Liver (tissue), 9 donors: ENCODE measurements around the gene MIB1. TPM values are rescaled to one million over a fixed set of nuclear protein-coding genes. Genes with fewer than 3 reads are reported as not detected.

Experiments used
- DNase-seq: peaks from one replicate; pipeline ENCODE4 v3.0.0-alpha.2; 2017; ENCODE audit warnings: low spot score
- H3K27ac ChIP-seq, 2 donors: one replicate each; pipeline ENCODE4 v1.7.0; 2013; ENCODE audit warnings: inconsistent platforms in 2 of 2, low read length in 2 of 2, control low read depth in 1 of 2, low read depth in 1 of 2, mild to moderate bottlenecking in 1 of 2
- H3K27me3 ChIP-seq, 4 donors: one replicate each; pipeline versions ENCODE4 v1.6.1 to v1.7.0; 2013; ENCODE audit warnings: low read length in 3 of 4, inconsistent platforms in 1 of 4, mild to moderate bottlenecking in 1 of 4, moderate library complexity in 1 of 4; ENCODE audit not compliant: control insufficient read depth in 4 of 4, insufficient read depth in 4 of 4
- H3K36me3 ChIP-seq, 4 donors: one replicate each; pipeline versions ENCODE4 v1.6.1 to v1.7.0; 2013; ENCODE audit warnings: low read length in 3 of 4, mild to moderate bottlenecking in 3 of 4, low read depth in 1 of 4, moderate library complexity in 1 of 4; ENCODE audit not compliant: control insufficient read depth in 4 of 4, insufficient read depth in 3 of 4
- H3K4me1 ChIP-seq, 4 donors: one replicate each; pipeline versions ENCODE4 v1.6.1 to v1.7.0; 2013; ENCODE audit warnings: low read length in 3 of 4, mild to moderate bottlenecking in 3 of 4, moderate library complexity in 1 of 4; ENCODE audit not compliant: control insufficient read depth in 4 of 4, insufficient read depth in 4 of 4
- H3K4me3 ChIP-seq, 3 donors: one replicate each; pipeline versions ENCODE4 v1.6.1 to v1.7.0; 2013; ENCODE audit warnings: low read length in 3 of 3, control low read depth in 1 of 3, low read depth in 1 of 3, mild to moderate bottlenecking in 1 of 3
- H3K9ac ChIP-seq, 2 donors: one replicate each; pipeline ENCODE4 v1.7.0; 2013; ENCODE audit warnings: low read length in 2 of 2, mild to moderate bottlenecking in 2 of 2, moderate library complexity in 2 of 2, control low read depth in 1 of 2, low read depth in 1 of 2
- H3K9me3 ChIP-seq, 4 donors: one replicate each; pipeline versions ENCODE4 v1.6.1 to v1.7.0; 2013; ENCODE audit warnings: low read length in 3 of 4; ENCODE audit not compliant: control insufficient read depth in 4 of 4
- EGR1 ChIP-seq, 2 donors: IDR thresholded peaks; 2 replicates each; pipeline ENCODE4 v1.6.1; 2016 to 2018; ENCODE audit warnings: antibody characterized with exemption in 2 of 2, low read depth in 2 of 2
- FOXA1 ChIP-seq: IDR thresholded peaks from 2 replicates; pipeline ENCODE4 v1.6.1; 2016; ENCODE audit warnings: antibody characterized with exemption
- FOXA2 ChIP-seq: IDR thresholded peaks from 2 replicates; pipeline ENCODE4 v1.6.1; 2016; ENCODE audit warnings: antibody characterized with exemption
- GABPA ChIP-seq, 2 donors: IDR thresholded peaks in 1 of 2; conservative IDR thresholded peaks in 1 of 2; 2 replicates each; pipeline ENCODE4 v1.6.1; 2016; ENCODE audit warnings: antibody characterized with exemption in 2 of 2, mild to moderate bottlenecking in 1 of 2, moderate library complexity in 1 of 2
- HNF4A ChIP-seq, 2 donors: conservative IDR thresholded peaks; 2 replicates each; pipeline ENCODE4 v1.6.1; 2016; ENCODE audit warnings: antibody characterized with exemption in 2 of 2, mild to moderate bottlenecking in 2 of 2
- HNF4G ChIP-seq: IDR thresholded peaks from 2 replicates; pipeline ENCODE4 v1.6.1; 2016; ENCODE audit warnings: antibody characterized with exemption
- JUND ChIP-seq, 2 donors: IDR thresholded peaks; 2 replicates each; pipeline ENCODE4 v1.6.1; 2016; ENCODE audit warnings: antibody characterized with exemption in 2 of 2
- NR2F2 ChIP-seq: IDR thresholded peaks from 2 replicates; pipeline ENCODE4 v1.6.1; 2016; ENCODE audit warnings: antibody characterized with exemption
- RAD21 ChIP-seq, 2 donors: IDR thresholded peaks; 2 replicates each; pipeline ENCODE4 v1.6.1; 2016; ENCODE audit warnings: antibody characterized with exemption in 2 of 2, mild to moderate bottlenecking in 2 of 2
- RXRA ChIP-seq, 2 donors: IDR thresholded peaks; 2 replicates each; pipeline ENCODE4 v1.6.1; 2017 to 2018; ENCODE audit warnings: antibody characterized with exemption in 2 of 2, mild to moderate bottlenecking in 1 of 2
- SP1 ChIP-seq: IDR thresholded peaks from 2 replicates; pipeline ENCODE4 v1.6.1; 2018; ENCODE audit warnings: antibody characterized with exemption, mild to moderate bottlenecking
- WGBS: extraction: QIAGEN DNeasy Blood & Tissue Kit; methylation state at CpG from one replicate; pipeline ENCODE4 v1.1.7; 2013; 5-methylcytosine and 5-hydroxymethylcytosine counted together
- polyA plus RNA-seq, 2 donors: library from polyadenylated mRNA; stranded (reverse) in 1 of 2; unstranded in 1 of 2; fragments of 200-250 nt in 1 of 2; fragments of >200 nt in 1 of 2; fragmentation: Nextera tagmentation in 1 of 2; extraction: Ambion mirVana in 1 of 2; gene quantifications; one replicate each; pipeline versions ENCODE4 v1.2.1 to v1.2.3, GENCODE V29; 2013 to 2015
- total RNA-seq, 2 donors: library from RNA; depleted of rRNA; stranded (reverse); fragments of >200 nt; gene quantifications; one replicate each; pipeline ENCODE4 v1.2.3, GENCODE V29; 2014
- TF ChIP-seq, protein P1 (sequence below): IDR thresholded peaks from 2 replicates; pipeline ENCODE4 v1.6.1; 2016; ENCODE audit warnings: antibody characterized with exemption
- TF ChIP-seq, protein P2 (sequence below): IDR thresholded peaks from 2 replicates; pipeline ENCODE4 v1.6.1; 2016; ENCODE audit warnings: antibody characterized with exemption
- TF ChIP-seq, protein P3 (sequence below): IDR thresholded peaks from 2 replicates; pipeline ENCODE4 v1.6.1; 2016; ENCODE audit warnings: antibody characterized with exemption
- TF ChIP-seq, protein P4 (sequence below): IDR thresholded peaks from 2 replicates; pipeline ENCODE4 v1.6.1; 2016; ENCODE audit warnings: antibody characterized with exemption, mild to moderate bottlenecking
- TF ChIP-seq, protein P5 (sequence below): fragments of 150-350 bp; IDR thresholded peaks from 2 replicates; pipeline ENCODE4 v1.5.1; 2017; ENCODE audit warnings: improper control_type of control experiment, low read depth, low read length; ENCODE audit not compliant: missing input control
- donor health status: healthy.
- donor health status: healthy.
- donor health status: healthy.
- donor health status: healthy.
- donor health status: healthy.

MIB1 gene
- total and polyA plus RNA-seq, 4 donors, result 2.7 to 29.6 (median 14.9) TPM

DNA sequence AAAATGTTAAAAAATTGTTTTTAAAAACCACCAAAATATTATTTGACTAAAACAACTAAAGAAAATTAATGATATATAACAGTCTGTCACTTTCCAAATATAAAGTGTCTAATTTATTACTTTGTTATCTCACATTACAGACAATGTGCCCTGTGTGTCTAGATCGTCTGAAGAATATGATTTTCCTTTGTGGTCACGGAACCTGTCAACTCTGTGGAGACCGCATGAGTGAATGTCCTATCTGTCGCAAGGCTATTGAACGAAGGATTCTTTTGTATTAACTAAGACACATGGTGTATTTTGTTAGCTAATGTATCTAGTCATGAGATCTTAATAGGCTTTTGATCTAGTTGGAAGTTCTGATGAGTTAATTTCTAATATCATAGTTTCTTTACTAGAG lies 123.8 kb downstream of the MIB1 start:
- H3K36me3 ChIP-seq, result peaks cover 0 to 9% (median 8%) of the 10 kb centered on the region in 4 donors
- no peak overlapping the region for H3K27ac ChIP-seq
- WGBS, result 97% methylated on average over 5 of the region's 5 CpGs

DNA sequence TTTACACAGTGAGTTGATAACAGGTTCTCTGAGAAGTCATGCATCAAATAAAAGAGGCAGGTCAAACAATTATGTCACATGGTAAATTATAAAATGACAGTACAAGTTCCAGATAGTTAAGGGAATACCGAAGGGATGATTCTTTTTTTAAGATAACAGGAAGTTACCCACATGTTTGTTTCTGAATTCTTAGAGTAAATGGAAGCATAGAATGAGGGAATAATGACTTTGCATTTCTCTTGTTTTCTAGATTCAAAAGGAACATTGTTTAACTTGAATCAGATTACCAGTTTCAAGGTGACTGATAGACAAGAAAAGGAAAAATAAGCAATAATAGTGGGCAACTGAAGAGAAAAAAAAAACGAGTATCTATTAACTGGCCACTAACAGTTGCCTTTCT lies 124.5 kb downstream of the MIB1 start:
- no peak overlapping the region for H3K27ac ChIP-seq
- peaks cover 0 to 9% (median 8%) of the 10 kb centered on the region in 4 donors for H3K36me3 ChIP-seq
- no peaks in the 10 kb centered on the region for H3K27me3 ChIP-seq
- no peaks in the 10 kb centered on the region for H3K4me1 ChIP-seq
- no peak for TF ChIP-seq FOXA1
- TF ChIP-seq SP1, result no peak
- TF ChIP-seq RAD21 (IDR thresholded peaks at IDR 0.05), result no peak
- TF ChIP-seq, protein P1, sequence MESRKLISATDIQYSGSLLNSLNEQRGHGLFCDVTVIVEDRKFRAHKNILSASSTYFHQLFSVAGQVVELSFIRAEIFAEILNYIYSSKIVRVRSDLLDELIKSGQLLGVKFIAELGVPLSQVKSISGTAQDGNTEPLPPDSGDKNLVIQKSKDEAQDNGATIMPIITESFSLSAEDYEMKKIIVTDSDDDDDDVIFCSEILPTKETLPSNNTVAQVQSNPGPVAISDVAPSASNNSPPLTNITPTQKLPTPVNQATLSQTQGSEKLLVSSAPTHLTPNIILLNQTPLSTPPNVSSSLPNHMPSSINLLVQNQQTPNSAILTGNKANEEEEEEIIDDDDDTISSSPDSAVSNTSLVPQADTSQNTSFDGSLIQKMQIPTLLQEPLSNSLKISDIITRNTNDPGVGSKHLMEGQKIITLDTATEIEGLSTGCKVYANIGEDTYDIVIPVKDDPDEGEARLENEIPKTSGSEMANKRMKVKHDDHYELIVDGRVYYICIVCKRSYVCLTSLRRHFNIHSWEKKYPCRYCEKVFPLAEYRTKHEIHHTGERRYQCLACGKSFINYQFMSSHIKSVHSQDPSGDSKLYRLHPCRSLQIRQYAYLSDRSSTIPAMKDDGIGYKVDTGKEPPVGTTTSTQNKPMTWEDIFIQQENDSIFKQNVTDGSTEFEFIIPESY, result no peak
- no peak for TF ChIP-seq NR2F2
- TF ChIP-seq JUND (IDR thresholded peaks at IDR 0.05), result no peak
- TF ChIP-seq, protein P2, sequence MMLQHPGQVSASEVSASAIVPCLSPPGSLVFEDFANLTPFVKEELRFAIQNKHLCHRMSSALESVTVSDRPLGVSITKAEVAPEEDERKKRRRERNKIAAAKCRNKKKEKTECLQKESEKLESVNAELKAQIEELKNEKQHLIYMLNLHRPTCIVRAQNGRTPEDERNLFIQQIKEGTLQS, result no peak
- no peaks in the 10 kb centered on the region for H3K9me3 ChIP-seq
- no peak overlapping the region for H3K4me3 ChIP-seq
- WGBS, result 84% methylated on average over 2 of the region's 2 CpGs
- DNase-seq, result no peak
- H3K9ac ChIP-seq, result no peak overlapping the region

More for the DNA sequence above, 123.8 kb downstream of the MIB1 start:
- no peak overlapping the region for H3K9ac ChIP-seq
- DNase-seq, result no peak
- no peaks in the 10 kb centered on the region for H3K27me3 ChIP-seq
- H3K9me3 ChIP-seq, result no peaks in the 10 kb centered on the region
- H3K4me1 ChIP-seq, result no peaks in the 10 kb centered on the region
- H3K4me3 ChIP-seq, result no peak overlapping the region
- TF ChIP-seq, protein P2, result no peak
- TF ChIP-seq NR2F2 (no peak), HNF4A (conservative IDR thresholded peaks at IDR 0.05) (no peak), JUND (IDR thresholded peaks at IDR 0.05) (no peak), RAD21 (IDR thresholded peaks at IDR 0.05) (no peak), GABPA (IDR thresholded peaks at IDR 0.05 in 1 of 2, conservative IDR thresholded peaks at IDR 0.05 in 1 of 2) (no peak), FOXA2 (no peak), HNF4G (no peak), RXRA (IDR thresholded peaks at IDR 0.05) (no peak), FOXA1 (no peak), EGR1 (IDR thresholded peaks at IDR 0.05; ENCODE audit: low read depth in 2 of 2) (no peak)
- TF ChIP-seq, protein P3, sequence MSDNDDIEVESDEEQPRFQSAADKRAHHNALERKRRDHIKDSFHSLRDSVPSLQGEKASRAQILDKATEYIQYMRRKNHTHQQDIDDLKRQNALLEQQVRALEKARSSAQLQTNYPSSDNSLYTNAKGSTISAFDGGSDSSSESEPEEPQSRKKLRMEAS, result no peak
- TF ChIP-seq, protein P4, sequence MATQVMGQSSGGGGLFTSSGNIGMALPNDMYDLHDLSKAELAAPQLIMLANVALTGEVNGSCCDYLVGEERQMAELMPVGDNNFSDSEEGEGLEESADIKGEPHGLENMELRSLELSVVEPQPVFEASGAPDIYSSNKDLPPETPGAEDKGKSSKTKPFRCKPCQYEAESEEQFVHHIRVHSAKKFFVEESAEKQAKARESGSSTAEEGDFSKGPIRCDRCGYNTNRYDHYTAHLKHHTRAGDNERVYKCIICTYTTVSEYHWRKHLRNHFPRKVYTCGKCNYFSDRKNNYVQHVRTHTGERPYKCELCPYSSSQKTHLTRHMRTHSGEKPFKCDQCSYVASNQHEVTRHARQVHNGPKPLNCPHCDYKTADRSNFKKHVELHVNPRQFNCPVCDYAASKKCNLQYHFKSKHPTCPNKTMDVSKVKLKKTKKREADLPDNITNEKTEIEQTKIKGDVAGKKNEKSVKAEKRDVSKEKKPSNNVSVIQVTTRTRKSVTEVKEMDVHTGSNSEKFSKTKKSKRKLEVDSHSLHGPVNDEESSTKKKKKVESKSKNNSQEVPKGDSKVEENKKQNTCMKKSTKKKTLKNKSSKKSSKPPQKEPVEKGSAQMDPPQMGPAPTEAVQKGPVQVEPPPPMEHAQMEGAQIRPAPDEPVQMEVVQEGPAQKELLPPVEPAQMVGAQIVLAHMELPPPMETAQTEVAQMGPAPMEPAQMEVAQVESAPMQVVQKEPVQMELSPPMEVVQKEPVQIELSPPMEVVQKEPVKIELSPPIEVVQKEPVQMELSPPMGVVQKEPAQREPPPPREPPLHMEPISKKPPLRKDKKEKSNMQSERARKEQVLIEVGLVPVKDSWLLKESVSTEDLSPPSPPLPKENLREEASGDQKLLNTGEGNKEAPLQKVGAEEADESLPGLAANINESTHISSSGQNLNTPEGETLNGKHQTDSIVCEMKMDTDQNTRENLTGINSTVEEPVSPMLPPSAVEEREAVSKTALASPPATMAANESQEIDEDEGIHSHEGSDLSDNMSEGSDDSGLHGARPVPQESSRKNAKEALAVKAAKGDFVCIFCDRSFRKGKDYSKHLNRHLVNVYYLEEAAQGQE, result no peak
- TF ChIP-seq, protein P1, result no peak
- TF ChIP-seq, protein P5, sequence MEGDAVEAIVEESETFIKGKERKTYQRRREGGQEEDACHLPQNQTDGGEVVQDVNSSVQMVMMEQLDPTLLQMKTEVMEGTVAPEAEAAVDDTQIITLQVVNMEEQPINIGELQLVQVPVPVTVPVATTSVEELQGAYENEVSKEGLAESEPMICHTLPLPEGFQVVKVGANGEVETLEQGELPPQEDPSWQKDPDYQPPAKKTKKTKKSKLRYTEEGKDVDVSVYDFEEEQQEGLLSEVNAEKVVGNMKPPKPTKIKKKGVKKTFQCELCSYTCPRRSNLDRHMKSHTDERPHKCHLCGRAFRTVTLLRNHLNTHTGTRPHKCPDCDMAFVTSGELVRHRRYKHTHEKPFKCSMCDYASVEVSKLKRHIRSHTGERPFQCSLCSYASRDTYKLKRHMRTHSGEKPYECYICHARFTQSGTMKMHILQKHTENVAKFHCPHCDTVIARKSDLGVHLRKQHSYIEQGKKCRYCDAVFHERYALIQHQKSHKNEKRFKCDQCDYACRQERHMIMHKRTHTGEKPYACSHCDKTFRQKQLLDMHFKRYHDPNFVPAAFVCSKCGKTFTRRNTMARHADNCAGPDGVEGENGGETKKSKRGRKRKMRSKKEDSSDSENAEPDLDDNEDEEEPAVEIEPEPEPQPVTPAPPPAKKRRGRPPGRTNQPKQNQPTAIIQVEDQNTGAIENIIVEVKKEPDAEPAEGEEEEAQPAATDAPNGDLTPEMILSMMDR, result no peak
